Esophagus muscularis mucosa (tissue), 4 donors: ENCODE measurements around the gene HSPA14.

Experiments
- EP300 ChIP-seq: sonication (generic); formaldehyde crosslinking; IDR thresholded peaks from one replicate; pipeline ENCODE4 v1.6.1; 2017; ENCODE audit warnings: antibody characterized with exemption
- POLR2A ChIP-seq: fragments of 450-650 bp; IDR thresholded peaks from one replicate; pipeline ENCODE4 v1.6.1; 2017; ENCODE audit warnings: antibody characterized with exemption, moderate library complexity, mild to moderate bottlenecking, low read depth
- POLR2AphosphoS5 ChIP-seq, 2 donors: sonication (generic); formaldehyde crosslinking; IDR thresholded peaks; one replicate each; pipeline ENCODE4 v1.6.1; 2017; ENCODE audit warnings: antibody characterized with exemption in 2 of 2
- TF ChIP-seq, protein P1 (sequence below), 3 experiments: fragments of 200-600 bp in 2 of 3; fragments of 450-650 bp in 1 of 3; sonication (generic) in 2 of 3; IDR thresholded peaks; one replicate each; pipeline ENCODE4 v1.5.1; 2017 to 2019; ENCODE audit warnings: antibody characterized with exemption in 3 of 3, mild to moderate bottlenecking in 2 of 3, moderate library complexity in 1 of 3

DNA sequence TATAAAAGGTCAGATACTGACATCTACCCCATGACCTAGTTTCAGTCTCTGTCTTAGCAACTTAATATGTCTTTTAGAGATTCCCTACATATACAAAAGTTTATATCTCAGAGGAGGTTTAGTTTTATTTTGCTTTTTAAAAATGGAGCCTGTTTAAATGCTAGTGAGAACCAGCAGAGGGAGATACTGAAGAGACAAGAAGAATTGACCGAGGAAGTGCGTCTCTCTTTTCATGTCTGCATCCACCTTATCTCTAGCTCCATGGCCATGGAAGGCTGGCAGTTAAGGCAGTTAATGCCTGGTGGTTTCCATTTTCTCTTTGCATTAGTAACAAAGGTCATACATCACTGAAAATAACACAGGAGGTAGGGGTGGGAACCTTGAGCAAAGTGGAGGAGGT, 51.2 kb downstream of the HSPA14 start:
- TF ChIP-seq, protein P1, sequence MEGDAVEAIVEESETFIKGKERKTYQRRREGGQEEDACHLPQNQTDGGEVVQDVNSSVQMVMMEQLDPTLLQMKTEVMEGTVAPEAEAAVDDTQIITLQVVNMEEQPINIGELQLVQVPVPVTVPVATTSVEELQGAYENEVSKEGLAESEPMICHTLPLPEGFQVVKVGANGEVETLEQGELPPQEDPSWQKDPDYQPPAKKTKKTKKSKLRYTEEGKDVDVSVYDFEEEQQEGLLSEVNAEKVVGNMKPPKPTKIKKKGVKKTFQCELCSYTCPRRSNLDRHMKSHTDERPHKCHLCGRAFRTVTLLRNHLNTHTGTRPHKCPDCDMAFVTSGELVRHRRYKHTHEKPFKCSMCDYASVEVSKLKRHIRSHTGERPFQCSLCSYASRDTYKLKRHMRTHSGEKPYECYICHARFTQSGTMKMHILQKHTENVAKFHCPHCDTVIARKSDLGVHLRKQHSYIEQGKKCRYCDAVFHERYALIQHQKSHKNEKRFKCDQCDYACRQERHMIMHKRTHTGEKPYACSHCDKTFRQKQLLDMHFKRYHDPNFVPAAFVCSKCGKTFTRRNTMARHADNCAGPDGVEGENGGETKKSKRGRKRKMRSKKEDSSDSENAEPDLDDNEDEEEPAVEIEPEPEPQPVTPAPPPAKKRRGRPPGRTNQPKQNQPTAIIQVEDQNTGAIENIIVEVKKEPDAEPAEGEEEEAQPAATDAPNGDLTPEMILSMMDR (IDR thresholded peaks at IDR 0.05): no peak
- TF ChIP-seq POLR2AphosphoS5 (IDR thresholded peaks at IDR 0.05) (no peak), POLR2A (no peak), EP300 (no peak)
